ENCODE data around the gene SINHCAF.
"Not testable (repeated sequence)": the region's sequence is repeated elsewhere in the genome, so short reads cannot be mapped to it uniquely, and the experiment has no call there.

Gene SINHCAF

DNA sequence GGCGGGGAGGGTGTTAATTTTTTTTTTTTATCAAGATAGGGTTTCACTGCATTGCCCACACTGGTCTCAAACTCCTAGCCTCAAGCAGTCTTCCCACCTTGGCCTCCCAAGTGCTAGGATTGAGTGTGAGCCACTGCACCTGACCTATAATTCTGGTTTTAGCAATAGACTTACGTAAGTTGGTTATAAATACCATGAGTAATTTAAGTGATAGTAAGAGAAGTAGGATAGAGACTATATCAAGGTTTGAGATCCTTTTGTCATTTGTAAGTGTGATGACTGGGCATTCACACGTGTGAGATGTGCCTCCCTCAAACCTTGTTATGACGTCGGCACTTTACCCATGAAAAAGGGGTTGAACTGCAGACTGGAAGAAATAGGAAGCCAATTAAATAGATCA lies 22.5 kb downstream of the SINHCAF start:
- DNase-seq: no peak

DNA sequence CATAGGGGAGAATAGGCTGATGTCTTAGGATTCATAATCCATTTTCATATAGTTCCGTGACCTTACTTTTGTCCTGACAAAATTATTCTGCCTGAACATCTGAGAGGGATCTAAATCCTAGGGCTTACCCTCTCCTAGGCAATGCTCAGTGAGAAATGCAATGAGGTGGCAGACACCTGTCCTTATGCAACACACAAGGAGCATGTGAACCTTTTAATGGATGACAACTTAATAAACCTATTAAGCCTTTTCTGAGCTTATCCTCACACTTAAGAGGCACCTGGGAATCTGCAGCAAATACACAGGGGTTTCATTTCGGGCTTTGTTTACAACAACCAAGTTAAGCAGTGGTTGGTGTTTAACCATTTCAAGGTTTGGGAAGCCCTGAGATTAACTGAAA lies 24.6 kb downstream of the SINHCAF start:
- DNase-seq: no peak

DNA sequence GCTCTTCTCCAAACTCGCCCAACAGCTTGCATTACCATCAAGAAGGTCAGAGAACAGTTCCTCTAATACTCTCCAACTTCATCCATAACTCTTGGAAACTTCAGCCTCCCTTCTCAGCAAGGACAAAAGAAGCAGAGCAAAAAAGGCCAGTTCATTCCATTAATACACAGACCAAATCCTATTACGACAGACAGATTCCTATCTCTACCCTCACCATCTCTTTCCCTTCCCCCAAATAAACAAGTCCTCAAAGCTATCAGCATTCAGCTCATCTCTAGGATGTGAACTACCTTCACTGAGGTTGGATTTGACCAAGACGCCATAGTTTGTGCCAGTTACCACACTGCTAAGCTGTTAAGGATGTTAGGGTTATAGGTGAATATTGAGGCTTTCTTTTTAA lies 25.2 kb downstream of the SINHCAF start:
- no peak for DNase-seq

DNA sequence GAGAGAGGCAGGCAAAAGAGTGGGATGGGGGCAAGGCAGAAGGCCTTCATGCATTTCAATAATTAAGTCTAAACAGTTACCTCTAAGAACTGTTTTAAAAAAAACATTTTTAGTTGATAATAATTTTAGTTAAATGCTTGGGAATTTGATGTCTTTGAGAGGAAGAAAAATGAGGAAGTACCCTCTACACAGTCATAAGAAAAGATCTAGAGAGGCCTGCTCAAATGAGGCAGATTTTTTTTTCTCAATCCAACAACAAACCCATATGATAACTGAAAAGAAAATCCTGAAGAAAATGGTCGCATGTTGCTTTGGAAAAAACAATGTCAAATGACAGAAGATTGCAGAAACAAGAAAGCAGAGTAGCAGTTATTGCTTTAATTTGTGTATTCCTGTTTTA lies 25.6 kb downstream of the SINHCAF start:
- no peak for DNase-seq

DNA sequence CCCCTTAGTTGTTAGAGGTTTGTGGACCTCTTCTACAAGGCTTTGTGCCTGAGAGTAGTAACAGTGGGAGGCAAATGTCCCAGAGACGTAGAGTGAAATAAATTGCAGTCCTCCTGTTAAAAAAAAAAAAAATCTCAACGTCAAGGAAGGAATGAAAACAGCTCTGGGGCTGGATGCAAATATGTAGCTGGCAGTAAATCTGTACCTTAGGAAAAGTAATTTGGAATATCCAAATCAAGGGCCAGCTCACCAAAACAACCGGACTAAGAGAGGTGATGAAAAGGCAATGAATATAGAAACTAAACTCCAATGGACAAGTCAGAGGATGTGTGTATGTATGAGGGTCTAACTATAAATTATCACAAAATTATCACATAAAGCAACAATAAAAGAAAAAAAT lies 27.0 kb downstream of the SINHCAF start:
- no peak for DNase-seq

DNA sequence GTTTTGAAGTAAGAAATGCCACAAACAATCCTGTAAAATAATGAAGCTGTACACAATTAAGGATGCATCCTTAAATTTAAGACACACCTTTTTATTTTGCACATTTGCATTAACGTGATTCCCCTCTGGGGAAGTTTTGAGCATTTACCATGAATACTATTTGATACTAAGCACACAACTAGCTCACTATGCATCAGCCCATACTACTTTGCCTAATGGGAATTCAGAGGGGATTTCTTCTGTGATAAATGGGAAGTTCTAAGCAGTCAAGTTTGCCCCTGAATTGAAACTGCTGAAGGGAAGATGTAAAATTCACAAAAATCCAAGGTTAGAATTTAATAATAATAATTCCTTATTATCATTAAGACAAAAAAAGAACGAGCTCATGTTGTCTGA lies 27.4 kb downstream of the SINHCAF start:
- DNase-seq: no peak

DNA sequence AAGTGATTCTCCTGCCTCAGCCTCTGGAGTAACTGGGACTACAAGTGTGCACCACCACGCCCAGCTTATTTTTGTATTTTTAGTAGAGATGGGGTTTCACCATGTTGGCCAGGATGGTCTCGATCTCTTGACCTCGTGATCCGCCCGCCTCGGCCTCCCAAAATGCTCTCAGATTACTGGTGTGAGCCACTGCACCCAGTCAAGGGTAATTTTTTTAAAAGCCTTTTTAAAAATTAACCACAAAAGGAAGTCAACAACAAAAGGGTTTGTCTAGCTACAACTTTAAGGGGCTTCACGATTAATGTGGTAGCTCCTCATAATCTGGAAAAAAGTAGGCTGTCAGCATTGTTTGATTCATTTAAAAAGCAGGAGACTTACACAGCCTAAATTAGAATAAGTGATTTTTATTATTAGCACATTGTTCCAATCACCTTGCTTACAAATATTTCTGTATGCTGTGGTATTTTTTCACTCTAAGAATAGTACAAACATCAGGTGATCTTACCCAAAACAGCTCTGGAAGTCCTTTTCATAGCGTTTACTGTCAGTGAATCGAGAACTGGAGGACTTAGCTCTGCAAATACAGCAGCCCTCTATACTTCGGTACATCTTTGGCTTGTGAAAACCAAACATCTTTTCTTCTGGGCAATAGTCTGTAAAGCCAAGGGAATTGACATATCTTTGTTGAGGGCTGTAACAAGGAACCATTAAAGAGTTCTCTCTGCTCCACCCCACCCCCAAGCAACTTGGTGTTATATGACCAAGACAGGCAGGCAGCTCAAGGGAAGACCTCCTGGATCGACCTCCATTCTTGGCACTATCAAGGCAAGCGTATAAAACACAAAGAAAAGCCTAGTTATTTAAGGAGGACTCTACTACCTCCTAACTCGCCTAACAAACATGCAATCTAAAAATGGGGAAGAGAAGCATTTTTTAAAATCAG lies 28.1 kb downstream of the SINHCAF start:
- DNase-seq: no peak

DNA sequence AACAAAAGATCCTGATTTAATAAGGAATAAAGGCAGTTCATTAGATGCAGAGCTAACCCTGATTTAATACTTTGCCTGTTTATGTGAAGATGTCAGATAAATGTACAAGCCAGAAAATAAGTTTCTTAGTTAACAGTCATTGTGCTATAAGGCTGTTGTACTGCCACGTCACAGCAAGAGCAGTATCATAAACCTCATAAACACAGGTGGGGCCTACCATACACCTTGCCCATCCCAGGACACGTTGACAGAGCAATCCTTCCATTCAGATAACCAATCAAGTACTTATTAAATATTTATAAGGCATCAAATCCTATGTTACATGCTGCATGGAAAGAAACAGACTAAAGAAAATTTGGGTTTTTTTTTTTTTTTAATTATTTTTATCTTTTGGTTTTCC lies 36.5 kb downstream of the SINHCAF start:
- no peak for DNase-seq

DNA sequence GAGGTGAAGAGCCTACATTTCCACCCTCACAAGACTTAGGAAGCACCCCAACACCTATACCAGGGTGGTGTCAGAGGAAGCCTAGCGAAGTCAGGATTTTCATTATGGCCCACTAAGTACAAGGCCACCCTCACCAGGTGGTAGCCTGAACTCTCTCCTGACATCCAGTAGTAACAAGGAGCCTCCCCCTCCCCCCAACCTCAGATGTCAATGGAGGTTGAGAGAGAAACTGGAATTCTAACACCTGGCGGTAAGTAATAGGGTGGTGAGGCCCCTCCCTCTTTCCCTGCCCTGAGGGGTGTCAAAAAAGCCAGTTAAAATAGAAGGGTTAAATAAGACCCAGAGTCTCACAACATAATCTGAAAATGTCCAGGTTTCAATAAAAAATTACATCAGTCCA lies 37.6 kb downstream of the SINHCAF start:
- no peak for DNase-seq

DNA sequence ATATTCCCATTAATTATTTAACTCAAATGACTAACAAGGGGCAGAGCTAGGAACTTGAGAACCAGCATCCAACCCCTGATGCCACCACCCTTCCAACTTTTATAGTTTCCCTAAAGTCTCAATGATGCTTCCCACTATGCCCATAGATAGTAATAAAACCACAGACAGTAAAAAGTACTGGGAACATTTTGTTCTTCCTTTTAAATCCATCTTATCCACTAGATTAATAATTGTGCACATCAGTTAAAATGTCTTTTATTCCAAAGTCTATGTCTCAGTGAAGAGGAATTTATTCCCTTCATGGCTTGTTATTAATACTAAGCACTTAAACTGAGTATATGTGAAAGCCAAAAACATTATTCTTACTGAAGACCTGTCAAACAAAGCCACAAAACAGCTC lies 45.8 kb downstream of the SINHCAF start:
- DNase-seq: no peak

DNA sequence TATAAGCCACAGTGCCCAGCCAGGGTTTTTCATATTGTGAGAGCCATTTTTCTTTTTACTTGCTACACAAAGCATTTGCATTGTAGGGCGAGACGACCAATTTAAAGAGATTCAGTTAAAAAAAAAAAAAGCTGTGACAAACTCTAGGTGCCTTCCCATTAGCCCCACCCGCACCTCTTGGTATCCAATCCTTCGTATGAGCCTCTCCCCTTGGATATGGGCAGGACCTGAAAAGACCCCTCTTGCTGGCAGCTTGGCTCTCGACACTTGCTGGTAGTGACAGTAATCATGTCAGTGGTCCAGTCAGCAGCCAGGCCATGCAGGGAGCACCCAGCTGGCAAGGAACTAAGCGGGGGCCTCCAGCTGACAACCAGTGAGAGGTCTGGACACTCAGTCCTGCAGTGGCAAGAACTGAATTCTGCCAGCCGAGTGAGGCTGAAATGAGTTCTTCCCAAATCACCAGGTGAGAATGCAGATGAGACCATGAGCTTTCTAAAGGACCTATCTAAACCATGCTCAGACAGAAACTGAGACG lies 46.5 kb downstream of the SINHCAF start:
- DNase-seq: no peak

DNA sequence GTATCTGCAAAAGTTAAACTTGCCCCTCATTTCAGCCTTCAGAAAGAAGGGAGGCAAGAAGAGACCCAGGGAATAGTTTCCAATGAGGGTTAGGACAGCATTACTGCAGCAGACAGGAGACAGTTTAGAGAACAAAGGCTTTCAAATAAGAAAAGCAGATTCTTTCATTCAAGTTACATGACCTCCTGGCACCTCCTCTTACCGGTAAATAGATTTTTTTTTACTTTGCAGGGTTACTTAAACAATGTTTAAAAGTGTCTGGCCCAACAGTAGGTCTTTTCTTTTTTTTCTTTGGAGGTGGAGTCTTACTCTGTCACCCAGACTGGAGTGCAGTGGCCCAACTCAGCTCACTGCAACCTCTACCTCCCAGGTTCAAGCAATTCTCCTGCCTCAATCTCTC lies 47.1 kb downstream of the SINHCAF start:
- DNase-seq: no peak

DNA sequence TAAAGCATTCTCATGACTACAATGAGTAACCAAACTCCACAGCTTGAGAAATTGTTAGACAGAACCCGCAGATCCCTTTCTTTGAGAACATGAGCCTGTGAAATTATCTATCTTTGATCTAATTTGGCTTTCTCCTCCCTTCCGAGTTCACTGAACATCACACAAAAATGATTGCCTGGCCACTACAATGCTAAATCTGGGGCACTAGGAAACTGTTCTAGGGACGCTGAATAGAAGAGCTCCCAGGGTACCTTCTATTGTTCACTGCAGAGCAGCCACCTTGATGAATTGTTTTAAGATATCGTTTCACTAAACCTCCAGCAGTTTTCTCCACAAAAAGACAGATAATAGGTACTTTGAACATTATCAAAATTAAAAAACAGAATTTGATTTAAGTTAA lies 47.5 kb downstream of the SINHCAF start:
- no peak for DNase-seq

DNA sequence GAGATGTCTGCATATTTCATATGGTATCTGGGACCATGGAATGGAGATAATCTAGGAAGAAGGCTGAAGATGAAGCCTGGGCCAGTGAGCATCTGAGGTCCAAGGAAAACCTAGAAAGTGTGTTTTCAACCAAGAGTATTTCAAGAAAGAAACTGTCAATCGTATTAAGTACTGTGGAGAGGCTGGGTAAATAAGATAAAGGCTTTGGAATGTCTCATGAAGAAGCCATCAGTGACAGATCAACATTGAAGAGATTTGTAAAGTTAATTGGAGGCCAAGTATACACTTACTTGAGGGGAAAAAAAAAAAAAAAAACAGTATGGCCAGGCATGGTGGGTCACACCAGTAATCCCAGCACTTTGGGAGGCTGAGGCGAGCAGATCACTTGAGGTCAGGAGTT lies 48.9 kb downstream of the SINHCAF start:
- no peak for DNase-seq

DNA sequence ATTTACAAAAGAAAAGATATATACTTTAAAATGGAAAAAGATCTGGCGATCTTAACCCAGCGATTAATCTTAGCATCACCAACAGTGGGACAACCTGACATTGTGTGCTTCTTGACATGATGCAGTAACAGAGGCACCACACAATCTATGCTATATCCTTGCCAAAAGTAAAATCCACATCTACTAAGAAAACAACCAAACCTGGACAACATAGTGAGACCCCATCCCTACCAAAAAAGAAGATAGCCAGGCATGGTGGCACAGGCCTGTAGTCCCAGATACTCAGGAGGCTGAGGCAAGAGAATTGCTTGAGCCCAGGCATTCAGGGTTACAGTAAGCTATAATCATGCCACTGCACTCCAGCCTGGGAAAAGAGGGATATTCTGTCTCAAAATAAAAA lies 50.5 kb downstream of the SINHCAF start:
- no peak for DNase-seq

DNA sequence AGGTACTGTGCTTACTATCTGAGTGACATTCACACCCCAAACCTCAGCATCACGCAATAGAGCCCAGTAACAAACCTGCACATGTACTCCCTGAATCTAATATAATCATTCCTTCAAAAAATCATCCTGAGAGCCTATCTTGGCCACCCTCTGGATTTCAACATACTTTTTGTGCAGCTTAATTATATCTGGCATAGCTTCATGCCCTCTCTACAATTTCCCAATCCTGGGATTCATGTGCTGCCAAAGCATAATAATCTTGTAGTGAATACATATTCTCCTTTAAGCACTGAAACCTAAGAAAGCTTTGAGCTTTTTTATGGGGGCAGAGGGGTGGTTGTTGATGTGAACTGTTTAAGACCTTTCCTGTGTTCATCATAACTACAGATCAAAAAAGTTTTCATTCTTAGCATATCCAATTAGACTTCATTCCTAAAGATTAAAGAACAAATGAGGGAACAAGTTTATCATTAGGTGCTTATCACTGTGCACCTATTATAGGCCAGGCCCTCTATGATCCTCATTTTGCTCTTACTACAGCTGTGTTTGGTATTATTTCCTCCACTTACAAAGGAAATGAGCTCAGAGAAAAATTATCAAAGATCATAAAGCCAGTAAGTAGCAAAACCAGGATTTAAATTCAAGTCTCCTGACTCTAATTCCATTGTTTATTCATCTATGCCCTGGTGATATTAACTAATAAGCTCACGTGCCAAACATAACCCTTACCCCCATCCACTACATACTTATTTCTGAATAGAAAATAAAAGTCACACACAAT lies 51.2 kb downstream of the SINHCAF start:
- no peak for DNase-seq

DNA sequence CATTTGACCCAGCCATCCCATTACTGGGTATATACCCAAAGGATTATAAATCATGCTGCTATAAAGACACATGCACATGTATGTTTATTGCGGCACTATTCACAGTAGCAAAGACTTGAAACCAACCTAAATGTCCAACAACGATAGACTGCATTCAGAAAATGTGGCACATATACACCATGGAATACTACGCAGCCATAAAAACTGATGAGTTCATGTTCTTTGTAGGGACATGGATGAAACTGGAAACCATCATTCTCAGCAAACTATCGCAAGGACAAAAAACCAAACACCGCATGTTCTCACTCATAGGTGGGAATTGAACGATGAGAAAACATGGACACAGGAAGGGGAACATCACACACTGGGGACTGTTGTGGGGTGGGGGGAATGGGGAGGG lies 52.2 kb downstream of the SINHCAF start:
- not testable (repeated sequence) for DNase-seq

DNA sequence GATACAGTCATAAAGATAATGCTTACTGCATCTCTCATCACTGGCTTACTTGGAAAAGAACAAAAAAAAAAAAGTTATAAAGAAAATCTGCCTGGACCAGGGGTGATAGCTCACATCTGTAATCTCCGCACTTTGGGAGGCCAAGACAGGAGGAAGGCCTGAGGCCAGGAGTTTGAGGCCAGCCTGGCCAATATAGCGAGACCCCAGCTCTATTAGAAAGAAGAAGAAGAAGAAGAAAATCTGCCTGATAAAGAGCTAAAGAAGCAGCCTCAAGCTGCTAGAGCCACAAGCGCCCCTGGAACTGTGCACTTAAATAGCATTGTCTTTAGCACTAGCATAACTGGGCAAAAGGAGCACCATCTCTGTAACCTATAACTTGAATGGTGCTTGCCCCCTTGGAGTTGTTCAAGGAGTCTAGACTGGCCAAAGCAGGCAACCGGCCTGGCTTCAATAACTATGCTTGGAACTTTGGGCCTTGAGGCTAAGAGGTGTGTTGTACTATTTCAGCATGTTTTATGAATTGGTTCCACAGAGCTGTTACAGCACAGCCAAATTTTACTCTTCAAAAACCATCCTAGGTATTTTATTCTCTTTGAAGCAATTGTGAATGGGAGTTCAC lies 53.2 kb downstream of the SINHCAF start:
- no peak for DNase-seq

DNA sequence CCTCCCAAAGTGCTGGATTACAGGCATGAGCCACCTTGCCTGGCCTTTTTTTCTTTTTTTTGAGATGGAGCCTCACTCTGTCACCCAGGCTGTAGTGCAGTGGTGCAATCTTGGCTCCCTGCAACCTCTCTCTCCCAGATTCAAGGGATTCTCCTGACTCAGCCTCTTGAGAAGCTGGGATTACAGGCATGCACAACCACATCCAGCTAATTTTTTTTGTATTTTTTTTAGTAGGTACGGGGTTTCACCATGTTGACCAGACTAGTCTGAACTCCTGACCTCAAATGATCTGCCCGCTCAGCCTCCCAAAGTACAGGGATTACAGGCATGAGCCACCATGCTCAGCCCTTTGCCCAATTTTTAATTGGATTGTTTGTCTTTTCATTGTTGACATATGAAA lies 58.0 kb downstream of the SINHCAF start:
- no peak for DNase-seq

DNA sequence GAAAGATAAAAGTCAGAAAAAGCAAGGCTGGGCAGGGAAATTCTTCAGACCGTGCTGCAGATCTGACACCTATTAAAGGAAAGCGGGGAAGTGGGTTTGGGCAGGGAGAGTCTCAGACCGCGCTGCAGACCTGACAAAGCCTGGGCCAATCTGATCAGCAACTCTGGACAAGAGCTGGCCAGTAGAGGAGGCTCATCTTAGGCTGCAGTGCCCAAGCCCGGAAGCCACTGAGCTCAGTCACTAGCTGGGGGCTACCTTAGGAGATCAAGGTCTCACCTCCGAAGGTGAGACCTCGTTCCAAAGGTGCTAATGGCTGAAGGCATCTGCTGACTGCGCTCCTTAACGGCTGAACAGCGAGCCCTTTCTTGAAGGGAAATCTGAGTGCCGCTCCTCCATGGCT lies 60.2 kb downstream of the SINHCAF start:
- no peak for DNase-seq

DNA sequence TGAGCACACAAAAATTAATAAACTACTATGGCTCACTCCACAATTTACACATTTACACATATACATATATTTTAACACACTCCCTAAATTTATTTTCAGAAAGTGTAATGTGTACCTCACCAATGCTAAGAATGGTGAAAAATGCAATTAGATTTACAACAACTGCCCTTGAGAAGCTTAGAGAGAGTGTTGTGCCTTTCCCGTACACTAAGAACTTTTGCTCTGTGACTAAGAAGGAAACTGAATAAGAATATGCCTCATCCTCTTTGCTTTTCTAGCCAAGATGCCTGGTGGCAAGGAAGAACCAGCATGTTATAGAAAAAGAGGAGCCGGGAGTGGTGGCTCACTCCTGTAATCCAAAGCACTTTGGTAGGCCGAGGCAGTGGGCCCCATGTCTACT lies 62.3 kb downstream of the SINHCAF start:
- no peak for DNase-seq

DNA sequence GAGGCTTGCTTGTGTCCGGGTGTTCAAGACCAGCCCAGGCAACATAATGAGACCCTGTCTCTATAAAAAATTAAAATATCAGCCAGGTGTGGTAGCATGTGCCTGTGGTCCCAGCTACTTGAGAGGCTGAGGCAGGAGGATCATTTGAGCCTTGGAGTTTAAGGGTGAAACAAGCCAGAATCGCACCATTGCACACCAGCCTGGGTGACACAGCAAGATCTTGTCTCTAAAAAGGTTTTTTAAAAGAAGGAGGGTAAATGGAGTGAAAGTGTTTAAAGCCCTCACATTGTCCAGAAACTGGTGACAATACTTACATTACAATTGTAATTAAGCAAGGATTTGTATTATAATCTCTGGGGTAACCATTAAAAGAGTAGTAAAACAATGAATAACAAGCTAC lies 64.2 kb downstream of the SINHCAF start:
- no peak for DNase-seq

DNA sequence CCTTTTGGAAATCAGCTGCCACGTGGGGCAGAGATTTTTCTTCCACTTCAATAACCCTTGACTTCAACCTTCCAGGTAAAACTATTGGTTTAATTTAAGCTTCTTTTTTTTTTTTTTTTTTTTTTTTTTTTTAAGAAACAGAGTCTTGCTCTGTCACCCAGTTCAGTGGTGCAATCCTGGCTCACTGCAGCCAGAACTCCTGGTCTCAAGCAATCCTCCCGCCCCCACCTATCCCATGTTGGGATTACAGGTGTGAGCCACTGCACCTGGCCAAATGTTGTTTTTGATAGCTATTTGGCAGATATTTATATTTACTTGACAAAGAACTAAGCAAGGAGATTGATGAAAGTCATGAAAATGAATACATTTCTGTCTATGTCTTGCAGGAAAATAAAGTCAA lies 65.1 kb downstream of the SINHCAF start:
- DNase-seq: no peak
